ENCODE data around the gene SORL1-AS1.
"Not testable (repeated sequence)": the region's sequence is repeated elsewhere in the genome, so short reads cannot be mapped to it uniquely, and the experiment has no call there.

Gene SORL1-AS1

DNA sequence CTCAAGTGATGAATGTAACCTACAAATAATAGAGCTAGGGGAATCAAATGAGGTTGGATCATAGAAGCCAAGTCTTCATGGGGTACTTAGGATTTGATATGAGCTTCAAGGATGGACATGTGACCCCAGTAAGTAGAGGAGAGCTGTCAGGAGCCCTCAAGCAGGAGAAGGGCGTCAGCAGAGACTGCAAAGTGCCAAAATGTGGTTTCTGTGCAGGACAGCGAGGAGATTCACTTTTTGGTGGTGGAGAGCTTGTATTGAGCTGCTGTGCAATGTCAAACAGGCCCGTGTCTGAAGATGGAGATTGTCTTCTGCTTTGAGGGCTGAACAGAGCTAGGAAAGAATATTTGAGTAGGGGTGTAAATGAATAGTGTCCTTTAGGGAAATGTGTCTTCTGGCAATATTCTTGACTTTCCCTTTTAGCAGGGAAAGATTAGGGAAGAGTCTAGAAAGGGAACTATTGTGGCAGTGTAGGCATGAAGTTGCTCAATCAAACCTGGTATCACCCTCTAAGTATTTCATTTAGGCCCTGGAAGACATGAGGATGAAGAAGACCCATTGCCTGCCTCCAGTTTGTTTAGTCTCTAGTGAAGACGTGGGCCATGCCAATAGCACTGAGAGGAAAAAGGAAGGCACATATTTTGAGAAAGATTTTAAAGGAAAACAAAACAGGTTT, 31.2 kb upstream of the SORL1-AS1 start:
- Histone ChIP-seq H3K9me3 (ENCODE audit: insufficient read depth, low read depth) (no peaks in the 10 kb centered on the region), H3K4me3 (no peak overlapping the region), H3F3A (ENCODE audit: insufficient read depth, low read depth) (peaks cover 6% of the 10 kb centered on the region), H3K9me2 (ENCODE audit: insufficient read depth) (no peaks in the 10 kb centered on the region), H2AFZ (no peak overlapping the region), H3K4me1 (replicated peaks; ENCODE audit: insufficient read depth) (peaks cover 29% of the 10 kb centered on the region), H3K27ac (no peak overlapping the region), H4K20me1 (ENCODE audit: insufficient read depth) (no peaks in the 10 kb centered on the region), H3K27me3 (ENCODE audit: insufficient read depth, low read depth) (no peaks in the 10 kb centered on the region), H3K79me2 (ENCODE audit: low read depth) (no peaks in the 10 kb centered on the region), H3K36me3 (ENCODE audit: low read depth) (no peaks in the 10 kb centered on the region), H3K4me2 (no peak overlapping the region)
- BruUV-seq (replicated peaks), result no TSS peak
- intact Hi-C loops (cut with micrococcal nuclease; ENCODE audit: unreplicated experiment), result no loop called here
- no peak for DNase-seq
- ChIA-PET POLR2A (ENCODE audit: unreplicated experiment) (no interaction called here), CTCF (no interaction called here)
- TF ChIP-seq EZH2 (IDR thresholded peaks at IDR 0.05; ENCODE audit: low read depth), result no peak
- TF ChIP-seq, protein P1, sequence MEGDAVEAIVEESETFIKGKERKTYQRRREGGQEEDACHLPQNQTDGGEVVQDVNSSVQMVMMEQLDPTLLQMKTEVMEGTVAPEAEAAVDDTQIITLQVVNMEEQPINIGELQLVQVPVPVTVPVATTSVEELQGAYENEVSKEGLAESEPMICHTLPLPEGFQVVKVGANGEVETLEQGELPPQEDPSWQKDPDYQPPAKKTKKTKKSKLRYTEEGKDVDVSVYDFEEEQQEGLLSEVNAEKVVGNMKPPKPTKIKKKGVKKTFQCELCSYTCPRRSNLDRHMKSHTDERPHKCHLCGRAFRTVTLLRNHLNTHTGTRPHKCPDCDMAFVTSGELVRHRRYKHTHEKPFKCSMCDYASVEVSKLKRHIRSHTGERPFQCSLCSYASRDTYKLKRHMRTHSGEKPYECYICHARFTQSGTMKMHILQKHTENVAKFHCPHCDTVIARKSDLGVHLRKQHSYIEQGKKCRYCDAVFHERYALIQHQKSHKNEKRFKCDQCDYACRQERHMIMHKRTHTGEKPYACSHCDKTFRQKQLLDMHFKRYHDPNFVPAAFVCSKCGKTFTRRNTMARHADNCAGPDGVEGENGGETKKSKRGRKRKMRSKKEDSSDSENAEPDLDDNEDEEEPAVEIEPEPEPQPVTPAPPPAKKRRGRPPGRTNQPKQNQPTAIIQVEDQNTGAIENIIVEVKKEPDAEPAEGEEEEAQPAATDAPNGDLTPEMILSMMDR (conservative IDR thresholded peaks at IDR 0.05), result no peak

DNA sequence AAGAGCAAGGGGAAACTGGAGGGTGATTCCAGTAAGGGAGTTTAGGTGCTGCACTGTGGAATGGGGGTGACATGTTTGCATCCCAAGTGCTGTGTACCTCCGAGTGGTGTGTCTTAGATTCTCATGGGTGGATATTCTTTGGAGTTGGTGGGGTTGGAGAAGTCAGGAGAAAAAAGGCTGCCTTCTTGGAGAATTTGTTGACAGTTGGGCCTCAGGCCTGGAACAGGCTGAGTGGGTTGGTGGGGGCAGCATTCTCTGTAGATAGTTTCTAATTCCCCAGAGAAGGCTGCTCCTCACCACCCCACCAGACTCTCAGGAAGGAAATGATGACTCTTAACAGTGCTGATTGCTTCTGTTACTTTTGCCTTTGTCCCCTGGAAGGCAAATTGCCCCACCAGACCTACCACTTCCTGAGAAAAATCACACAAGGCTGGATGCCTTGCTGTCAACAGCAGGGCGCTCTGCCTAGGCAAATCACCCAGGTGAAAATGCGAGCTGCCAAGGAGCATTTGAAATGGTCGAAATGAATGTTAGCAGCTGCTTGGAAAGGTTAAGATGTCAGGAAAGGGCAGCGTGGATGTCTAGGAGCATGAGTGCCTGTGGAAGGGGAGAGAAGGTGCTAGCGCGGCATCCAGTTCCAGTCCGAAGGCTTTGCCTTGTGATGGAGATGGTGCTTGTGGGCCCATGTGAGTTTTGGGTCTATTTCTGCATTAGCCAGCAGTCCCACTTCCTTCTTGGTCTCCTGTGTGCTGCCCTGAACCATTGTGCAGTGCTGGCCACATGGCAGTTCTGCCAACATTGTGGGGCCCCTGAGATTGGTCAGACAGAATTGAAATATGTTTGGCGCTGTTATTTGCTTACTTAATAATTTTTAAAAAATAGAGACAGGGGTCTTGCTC, 29.7 kb upstream of the SORL1-AS1 start:
- no peak for DNase-seq
- Histone ChIP-seq H4K20me1 (ENCODE audit: insufficient read depth) (no peaks in the 10 kb centered on the region), H3F3A (ENCODE audit: insufficient read depth, low read depth) (no peaks in the 10 kb centered on the region), H3K27me3 (ENCODE audit: insufficient read depth, low read depth) (no peaks in the 10 kb centered on the region), H3K9me2 (ENCODE audit: insufficient read depth) (no peaks in the 10 kb centered on the region), H3K27ac (no peak overlapping the region), H3K9me3 (ENCODE audit: insufficient read depth, low read depth) (no peaks in the 10 kb centered on the region), H3K36me3 (ENCODE audit: low read depth) (no peaks in the 10 kb centered on the region), H3K4me2 (no peak overlapping the region), H3K4me3 (no peak overlapping the region), H3K79me2 (ENCODE audit: low read depth) (no peaks in the 10 kb centered on the region), H2AFZ (no peak overlapping the region), H3K4me1 (replicated peaks; ENCODE audit: insufficient read depth) (peaks cover 29% of the 10 kb centered on the region)
- intact Hi-C loops (cut with micrococcal nuclease; ENCODE audit: unreplicated experiment), result no loop called here
- no TSS peak for BruUV-seq (replicated peaks)
- TF ChIP-seq EZH2 (IDR thresholded peaks at IDR 0.05; ENCODE audit: low read depth), result no peak
- TF ChIP-seq, protein P1 (conservative IDR thresholded peaks at IDR 0.05), result no peak
- POLR2A ChIA-PET (ENCODE audit: unreplicated experiment), result no interaction called here
- CTCF ChIA-PET, result no interaction called here

DNA sequence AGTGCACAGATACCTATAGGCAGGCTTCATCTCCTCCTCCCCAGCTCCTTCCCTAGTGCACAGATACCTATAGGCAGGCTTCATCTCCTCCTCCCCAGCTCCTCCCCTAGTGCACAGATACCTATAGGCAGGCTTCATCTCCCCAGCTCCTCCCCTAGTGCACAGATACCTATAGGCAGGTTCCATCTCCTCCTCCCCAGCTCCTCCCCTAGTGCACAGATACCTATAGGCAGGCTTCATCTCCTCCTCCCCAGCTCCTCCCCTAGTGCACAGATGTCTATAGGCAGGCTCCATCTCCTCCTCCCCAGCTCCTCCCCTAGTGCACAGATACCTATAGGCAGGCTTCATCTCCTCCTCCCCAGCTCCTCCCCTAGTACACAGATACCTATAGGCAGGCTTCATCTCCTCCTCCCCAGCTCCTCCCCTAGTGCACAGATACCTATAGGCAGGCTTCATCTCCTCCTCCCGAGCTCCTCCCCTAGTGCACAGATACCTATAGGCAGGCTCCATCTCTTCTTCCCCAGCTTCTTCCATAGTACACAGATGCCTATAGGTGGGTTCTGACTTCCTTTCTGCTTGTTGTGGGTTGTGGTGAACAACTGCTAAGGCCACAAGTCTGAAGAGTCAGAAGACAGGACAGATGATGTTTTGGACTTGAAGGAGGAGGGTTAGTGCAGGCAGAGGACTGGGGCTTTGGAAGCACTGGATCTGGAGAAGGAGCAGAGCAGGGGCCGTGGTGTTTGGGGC, 28.9 kb upstream of the SORL1-AS1 start:
- H3K4me2 ChIP-seq; H3F3A ChIP-seq (ENCODE audit: insufficient read depth, low read depth); DNase-seq; H3K36me3 ChIP-seq (ENCODE audit: low read depth); BruUV-seq (replicated peaks); H3K9me3 ChIP-seq (ENCODE audit: insufficient read depth, low read depth); H2AFZ ChIP-seq; H3K27me3 ChIP-seq (ENCODE audit: insufficient read depth, low read depth); H3K79me2 ChIP-seq (ENCODE audit: low read depth); CTCF ChIA-PET; H4K20me1 ChIP-seq (ENCODE audit: insufficient read depth); H3K9me2 ChIP-seq (ENCODE audit: insufficient read depth); H3K27ac ChIP-seq; H3K4me3 ChIP-seq; intact Hi-C loops (cut with micrococcal nuclease; ENCODE audit: unreplicated experiment): not testable (repeated sequence)
- peaks cover 37% of the 10 kb centered on the region for H3K4me1 ChIP-seq (replicated peaks; ENCODE audit: insufficient read depth)
- POLR2A ChIA-PET (ENCODE audit: unreplicated experiment), result interaction anchor here (0.6 kb wide), 1 partner anchor 1717 kb away, joined by 8 read pairs; no protein-coding TSS in a partner anchor
